K562 (cell line): ENCODE results near the gene CBL. TPM values are rescaled to one million over a fixed set of nuclear protein-coding genes. Genes with fewer than 3 reads are reported as not detected.

ENCODE experiments used
- ELF4 ChIP-seq: fragments of 450-650 bp; formaldehyde crosslinking; IDR thresholded peaks from 2 replicates; pipeline ENCODE4 v1.4.0; 2022; ENCODE audit warnings: missing genetic modification characterization
- FOS ChIP-seq: IDR thresholded peaks from 3 replicates; pipeline ENCODE4 v1.6.1; 2011; ENCODE audit not compliant: insufficient read length; ENCODE audit errors: extremely low read depth
- HDAC6 ChIP-seq: IDR thresholded peaks from 2 replicates; pipeline ENCODE4 v1.6.1; 2012; ENCODE audit warnings: low read depth, mild to moderate bottlenecking, control low read depth, inconsistent platforms, low read length, moderate library complexity
- HNRNPL ChIP-seq: fragments of 200-400 bp; formaldehyde crosslinking; IDR thresholded peaks from 2 replicates; pipeline ENCODE4 v1.6.1; 2017; ENCODE audit warnings: low read depth, mild to moderate bottlenecking, low read length
- NR2C2 ChIP-seq, 2 experiments: fragments of 200-800 bp in 1 of 2; sonication (Bioruptor generic) in 1 of 2; sonication (generic) in 1 of 2; formaldehyde crosslinking in 1 of 2; IDR thresholded peaks; 2 replicates each; pipeline versions ENCODE4 v1.6.1 to v1.8.0; 2016 to 2022; ENCODE audit warnings: mild to moderate bottlenecking in 1 of 2, missing compliant biosample characterization in 1 of 2, missing genetic modification characterization in 1 of 2, missing genetic modification reagents in 1 of 2
- SRSF1 ChIP-seq: fragments of 200-400 bp; formaldehyde crosslinking; IDR thresholded peaks from 2 replicates; pipeline ENCODE4 v1.6.1; 2017; ENCODE audit warnings: mild to moderate bottlenecking, low read depth, low read length, moderate library complexity
- U2AF1 ChIP-seq: fragments of 200-400 bp; formaldehyde crosslinking; optimal IDR thresholded peaks from 2 replicates; pipeline ENCODE3; 2017; ENCODE audit warnings: mild to moderate bottlenecking, low read depth, low read length, moderate library complexity
- ZKSCAN1 ChIP-seq: fragments of 150-350 bp; IDR thresholded peaks from 2 replicates; pipeline ENCODE4 v1.6.1; 2016; ENCODE audit warnings: low read depth, low read length
- ZNF212 ChIP-seq: fragments of 450-650 bp; formaldehyde crosslinking; IDR thresholded peaks from 2 replicates; pipeline ENCODE4 v1.4.0; 2020; ENCODE audit warnings: mild to moderate bottlenecking
- ZNF282 ChIP-seq: sonication (generic); formaldehyde crosslinking; IDR thresholded peaks from 2 replicates; pipeline ENCODE4 v1.8.1; 2023; ENCODE audit warnings: missing genetic modification reagents
- polyA plus RNA-seq, 8 experiments: library from polyadenylated mRNA; depleted of rRNA in 4 of 8; stranded (reverse) in 5 of 8; unstranded in 3 of 8; fragments of >200 nt; fragmentation: Nextera tagmentation in 2 of 8; fragmentation: Illumina TruSeq in 1 of 8; extraction: Ambion mirVana in 2 of 8; extraction: Trizol in 1 of 8; gene quantifications; 2 replicates each; pipeline versions ENCODE4 v1.2.1 to v1.2.3, GENCODE V29; 2011 to 2014; ENCODE audit warnings: inconsistent platforms in 1 of 8, missing spikeins in 1 of 8
- total RNA-seq, 7 experiments: library from RNA; depleted of rRNA in 6 of 7; stranded (reverse); fragments of >200 nt in 6 of 7; fragmentation: Illumina TruSeq in 2 of 7; extraction: Trizol in 2 of 7; gene quantifications; 2 replicates each; pipeline versions ENCODE4 v1.2.1 to v1.2.3, GENCODE V29; 2011 to 2021; ENCODE audit warnings: low replicate concordance in 1 of 7
- TF ChIP-seq, protein P1 (sequence below), 2 experiments: fragments of 450-650 bp; IDR thresholded peaks; 2 replicates each; pipeline ENCODE4 v1.6.1; 2016; ENCODE audit warnings: mild to moderate bottlenecking in 2 of 2, borderline replicate concordance in 1 of 2, low read depth in 1 of 2, moderate library complexity in 1 of 2
- TF ChIP-seq, protein P2 (sequence below), 2 experiments: IDR thresholded peaks in 1 of 2; conservative IDR thresholded peaks in 1 of 2; 2 replicates each; pipeline ENCODE4 v1.6.1; 2016; ENCODE audit warnings: low read depth in 2 of 2, mild to moderate bottlenecking in 1 of 2, missing compliant biosample characterization in 1 of 2, missing genetic modification characterization in 1 of 2, moderate library complexity in 1 of 2
- TF ChIP-seq, protein P3 (sequence below): fragments of 250-450 bp; sonication (Bioruptor Pico); IDR thresholded peaks from 2 replicates; pipeline ENCODE4 v1.8.0; 2021; ENCODE audit warnings: borderline replicate concordance, mild to moderate bottlenecking, moderate library complexity; ENCODE audit not compliant: poor library complexity, severe bottlenecking
- TF ChIP-seq, protein P4 (sequence below): fragments of 200-800 bp; sonication (Bioruptor generic); IDR thresholded peaks from 2 replicates; pipeline ENCODE4 v1.6.1; 2017; ENCODE audit warnings: missing genetic modification characterization, missing compliant biosample characterization

The CBL gene
- total and polyA plus RNA-seq, 9 of the 15 experiments (the other 6 are each of a cell fraction or from before 2014, with no cell fraction given) = 3.2 to 24.9 (median 9.9) TPM

DNA sequence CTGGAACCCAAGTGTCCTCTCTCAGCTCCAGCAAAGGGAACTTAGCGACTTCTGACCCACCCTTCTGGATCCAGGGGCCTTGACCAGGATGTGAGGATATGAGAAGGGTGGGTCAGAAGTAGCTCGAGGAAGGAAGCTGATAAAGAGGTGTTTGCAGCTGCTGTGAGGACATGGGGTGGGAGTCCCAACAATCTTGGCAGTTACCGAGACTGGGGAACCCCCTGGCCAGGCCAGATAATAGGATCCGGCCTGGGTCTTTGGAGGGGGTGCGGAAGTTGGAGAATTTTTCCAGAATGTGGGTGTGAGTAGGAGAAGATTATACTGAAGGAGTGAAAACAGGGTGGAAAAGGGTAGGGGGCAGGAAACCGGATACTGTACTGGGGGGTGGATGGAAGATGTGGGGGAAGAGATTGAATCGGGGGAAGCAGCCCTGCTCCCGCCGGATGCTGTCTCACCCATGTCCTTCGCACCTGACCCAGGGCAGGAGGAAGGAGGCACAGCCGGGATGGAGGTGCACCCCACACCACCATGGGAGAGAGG, 113.6 kb downstream of the CBL start (continued):
- no peak for TF ChIP-seq U2AF1
- TF ChIP-seq, protein P1, sequence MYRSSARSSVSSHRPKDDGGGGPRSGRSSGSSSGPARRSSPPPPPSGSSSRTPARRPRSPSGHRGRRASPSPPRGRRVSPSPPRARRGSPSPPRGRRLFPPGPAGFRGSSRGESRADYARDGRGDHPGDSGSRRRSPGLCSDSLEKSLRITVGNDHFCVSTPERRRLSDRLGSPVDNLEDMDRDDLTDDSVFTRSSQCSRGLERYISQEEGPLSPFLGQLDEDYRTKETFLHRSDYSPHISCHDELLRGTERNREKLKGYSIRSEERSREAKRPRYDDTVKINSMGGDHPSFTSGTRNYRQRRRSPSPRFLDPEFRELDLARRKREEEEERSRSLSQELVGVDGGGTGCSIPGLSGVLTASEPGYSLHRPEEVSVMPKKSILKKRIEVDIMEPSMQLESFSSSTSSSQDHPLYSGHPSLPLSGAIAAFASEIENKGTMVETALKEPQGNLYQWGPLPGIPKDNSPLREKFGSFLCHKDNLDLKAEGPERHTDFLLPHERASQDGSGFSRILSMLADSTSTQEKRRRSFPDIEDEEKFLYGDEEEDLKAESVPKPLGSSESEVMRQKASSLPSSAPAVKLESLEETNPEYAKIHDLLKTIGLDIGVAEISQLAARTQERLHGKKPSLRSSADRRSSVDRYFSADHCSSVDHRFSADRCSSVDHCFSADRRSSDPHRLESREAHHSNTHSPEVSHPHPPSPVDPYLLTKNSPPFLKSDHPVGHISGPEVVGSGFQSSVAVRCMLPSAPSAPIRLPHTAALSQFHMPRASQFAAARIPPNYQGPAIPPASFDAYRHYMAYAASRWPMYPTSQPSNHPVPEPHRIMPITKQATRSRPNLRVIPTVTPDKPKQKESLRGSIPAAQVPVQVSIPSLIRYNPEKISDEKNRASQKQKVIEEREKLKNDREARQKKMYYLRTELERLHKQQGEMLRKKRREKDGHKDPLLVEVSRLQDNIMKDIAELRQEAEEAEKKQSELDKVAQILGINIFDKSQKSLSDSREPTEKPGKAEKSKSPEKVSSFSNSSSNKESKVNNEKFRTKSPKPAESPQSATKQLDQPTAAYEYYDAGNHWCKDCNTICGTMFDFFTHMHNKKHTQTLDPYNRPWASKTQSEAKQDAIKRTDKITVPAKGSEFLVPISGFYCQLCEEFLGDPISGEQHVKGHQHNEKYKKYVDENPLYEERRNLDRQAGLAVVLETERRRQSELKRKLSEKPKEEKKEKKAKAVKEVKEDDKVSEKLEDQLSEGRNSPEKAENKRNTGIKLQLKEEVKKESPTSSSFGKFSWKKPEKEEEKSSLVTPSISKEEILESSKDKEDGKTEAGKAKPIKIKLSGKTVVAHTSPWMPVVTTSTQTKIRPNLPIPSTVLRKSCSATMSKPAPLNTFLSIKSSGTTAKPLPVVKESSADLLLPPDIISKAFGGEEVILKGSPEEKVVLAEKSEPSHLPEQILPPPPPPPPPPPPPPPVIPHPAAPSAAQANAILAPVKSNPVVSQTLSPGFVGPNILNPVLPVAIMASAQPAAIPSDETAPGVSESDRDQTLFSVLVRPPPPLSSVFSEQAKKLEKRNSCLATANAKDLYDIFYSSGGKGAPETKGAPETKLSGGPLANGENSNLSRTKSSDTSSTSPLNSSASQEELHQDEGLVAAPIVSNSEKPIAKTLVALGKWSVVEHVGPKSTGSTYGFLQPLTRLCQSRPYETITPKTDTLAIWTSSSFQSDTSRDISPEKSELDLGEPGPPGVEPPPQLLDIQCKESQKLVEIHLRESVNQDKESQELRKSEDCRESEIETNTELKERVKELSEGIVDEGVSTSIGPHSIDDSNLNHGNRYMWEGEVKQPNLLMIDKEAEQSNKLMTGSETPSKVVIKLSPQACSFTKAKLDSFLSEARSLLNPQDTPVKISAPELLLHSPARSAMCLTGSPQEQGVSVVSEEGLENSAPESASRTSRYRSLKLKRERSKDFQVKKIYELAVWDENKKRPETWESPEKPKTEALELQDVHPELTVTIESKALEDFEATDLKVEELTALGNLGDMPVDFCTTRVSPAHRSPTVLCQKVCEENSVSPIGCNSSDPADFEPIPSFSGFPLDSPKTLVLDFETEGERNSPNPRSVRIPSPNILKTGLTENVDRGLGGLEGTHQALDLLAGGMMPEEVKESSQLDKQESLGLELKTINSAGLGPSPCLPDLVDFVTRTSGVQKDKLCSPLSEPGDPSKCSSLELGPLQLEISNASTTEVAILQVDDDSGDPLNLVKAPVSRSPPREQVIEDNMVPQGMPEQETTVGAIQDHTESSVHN (IDR thresholded peaks at IDR 0.05; ENCODE audit: borderline replicate concordance in 1 of 2, low read depth in 1 of 2) = no peak
- TF ChIP-seq, protein P2, sequence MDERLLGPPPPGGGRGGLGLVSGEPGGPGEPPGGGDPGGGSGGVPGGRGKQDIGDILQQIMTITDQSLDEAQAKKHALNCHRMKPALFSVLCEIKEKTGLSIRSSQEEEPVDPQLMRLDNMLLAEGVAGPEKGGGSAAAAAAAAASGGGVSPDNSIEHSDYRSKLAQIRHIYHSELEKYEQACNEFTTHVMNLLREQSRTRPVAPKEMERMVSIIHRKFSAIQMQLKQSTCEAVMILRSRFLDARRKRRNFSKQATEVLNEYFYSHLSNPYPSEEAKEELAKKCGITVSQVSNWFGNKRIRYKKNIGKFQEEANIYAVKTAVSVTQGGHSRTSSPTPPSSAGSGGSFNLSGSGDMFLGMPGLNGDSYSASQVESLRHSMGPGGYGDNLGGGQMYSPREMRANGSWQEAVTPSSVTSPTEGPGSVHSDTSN (CRISPR knock-in tag; IDR thresholded peaks at IDR 0.05; ENCODE audit: low read depth) = no peak
- TF ChIP-seq, protein P2 (tag; conservative IDR thresholded peaks at IDR 0.05; ENCODE audit: low read depth) = no peak
- TF ChIP-seq, protein P3, sequence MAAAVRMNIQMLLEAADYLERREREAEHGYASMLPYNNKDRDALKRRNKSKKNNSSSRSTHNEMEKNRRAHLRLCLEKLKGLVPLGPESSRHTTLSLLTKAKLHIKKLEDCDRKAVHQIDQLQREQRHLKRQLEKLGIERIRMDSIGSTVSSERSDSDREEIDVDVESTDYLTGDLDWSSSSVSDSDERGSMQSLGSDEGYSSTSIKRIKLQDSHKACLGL = no peak
- no peak for TF ChIP-seq ELF4 (CRISPR knock-in tag)
- TF ChIP-seq ZNF282 (CRISPR knock-in tag) = no peak
- TF ChIP-seq, protein P4, sequence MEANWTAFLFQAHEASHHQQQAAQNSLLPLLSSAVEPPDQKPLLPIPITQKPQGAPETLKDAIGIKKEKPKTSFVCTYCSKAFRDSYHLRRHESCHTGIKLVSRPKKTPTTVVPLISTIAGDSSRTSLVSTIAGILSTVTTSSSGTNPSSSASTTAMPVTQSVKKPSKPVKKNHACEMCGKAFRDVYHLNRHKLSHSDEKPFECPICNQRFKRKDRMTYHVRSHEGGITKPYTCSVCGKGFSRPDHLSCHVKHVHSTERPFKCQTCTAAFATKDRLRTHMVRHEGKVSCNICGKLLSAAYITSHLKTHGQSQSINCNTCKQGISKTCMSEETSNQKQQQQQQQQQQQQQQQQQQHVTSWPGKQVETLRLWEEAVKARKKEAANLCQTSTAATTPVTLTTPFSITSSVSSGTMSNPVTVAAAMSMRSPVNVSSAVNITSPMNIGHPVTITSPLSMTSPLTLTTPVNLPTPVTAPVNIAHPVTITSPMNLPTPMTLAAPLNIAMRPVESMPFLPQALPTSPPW (CRISPR knock-in tag) = peak; percentile 4; the same call in 1 of the 2 replicates
- no peak for TF ChIP-seq SRSF1
- TF ChIP-seq HNRNPL = no peak
- no peak for TF ChIP-seq HDAC6
- TF ChIP-seq ZKSCAN1 = no peak
- TF ChIP-seq FOS = no peak
- TF ChIP-seq NR2C2 (CRISPR knock-in tag; IDR thresholded peaks at IDR 0.05) = no peak
- no peak for TF ChIP-seq NR2C2 (tag; IDR thresholded peaks at IDR 0.05)
- TF ChIP-seq ZNF212 (CRISPR knock-in tag) = no peak
